GM21423 (cell line): ENCODE results near the gene MANBA.

Experiments used
- ATAC-seq: cut with Tn5 transposase; IDR thresholded peaks from one replicate; pipeline ENCODE4 v1.9.1; 2021; ENCODE audit warnings: mild to moderate bottlenecking, moderate library complexity; ENCODE audit not compliant: unreplicated experiment

MANBA gene

GRCh38 chr4:102683881-102684609, 76.7 kb downstream of the MANBA start:
- no peak for ATAC-seq

- no peak for ATAC-seq
Observed at GRCh38 chr4:102678695-102679335, 82.0 kb downstream of the MANBA start.

DNA sequence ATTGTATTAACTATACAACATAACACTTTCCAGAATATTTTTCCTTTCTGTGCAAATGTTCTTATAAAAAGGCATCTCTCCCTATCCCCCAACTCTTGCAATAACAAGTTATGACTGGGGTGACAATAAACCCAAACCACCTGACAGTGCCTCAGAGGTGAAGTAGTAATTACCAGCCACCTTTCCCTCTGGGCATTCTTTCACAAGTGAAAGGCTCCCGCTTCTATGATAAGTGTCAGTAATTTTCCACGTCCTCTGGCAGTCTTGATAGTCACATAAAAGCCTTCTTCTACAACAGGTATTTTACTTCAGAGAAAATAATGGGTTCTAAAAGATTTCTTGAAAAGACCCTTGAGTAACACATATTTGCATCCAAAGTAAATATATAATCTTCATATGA, 82.7 kb downstream of the MANBA start:
- ATAC-seq, result no peak

- ATAC-seq, result no peak
Observed at GRCh38 chr4:102675141-102675540, 85.6 kb downstream of the MANBA start.

- ATAC-seq, result no peak
Observed at GRCh38 chr4:102667001-102667400, 93.8 kb downstream of the MANBA start.

- no peak for ATAC-seq
Observed at GRCh38 chr4:102665527-102665926, 95.2 kb downstream of the MANBA start.

GRCh38 chr4:102663073-102663472, 97.7 kb downstream of the MANBA start:
- no peak for ATAC-seq

DNA sequence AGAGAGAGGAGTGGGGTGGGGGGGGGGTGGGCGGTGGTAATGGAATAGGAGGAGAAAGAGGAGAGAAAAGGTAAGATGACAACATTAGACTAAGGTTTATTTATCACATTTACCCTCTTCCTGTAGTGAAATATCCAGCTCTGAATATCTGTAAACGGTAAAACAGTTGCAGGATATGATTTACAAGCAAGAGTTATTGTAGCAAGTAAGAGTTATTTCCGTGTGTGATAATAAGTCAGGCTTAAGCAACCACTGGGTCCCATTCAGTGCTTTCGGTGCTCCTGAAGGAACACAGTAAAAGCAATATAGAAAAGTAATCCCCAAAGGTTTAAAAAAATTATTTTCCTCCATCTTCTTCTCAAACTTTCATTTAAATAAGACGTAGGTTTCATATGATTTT, 103.6 kb downstream of the MANBA start:
- ATAC-seq, result no peak

DNA sequence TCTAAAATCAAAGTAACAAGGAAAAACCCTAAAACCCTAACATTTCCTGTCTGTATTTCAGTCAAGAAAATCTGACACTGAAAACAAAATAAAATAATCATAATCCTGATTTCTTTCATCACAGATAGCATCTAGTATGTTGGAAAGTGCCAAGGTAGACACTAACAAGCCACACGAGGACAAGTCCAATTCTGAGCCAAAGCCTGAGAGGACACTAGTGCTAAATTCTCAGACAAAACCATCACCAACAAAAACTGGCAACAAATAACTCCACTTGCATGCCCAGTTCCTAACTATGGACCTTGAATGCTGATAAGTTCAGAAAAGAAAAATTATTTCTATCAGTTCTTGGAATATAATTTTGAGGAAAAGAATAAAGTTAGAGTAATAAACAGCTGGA, 113.7 kb downstream of the MANBA start:
- no peak for ATAC-seq

DNA sequence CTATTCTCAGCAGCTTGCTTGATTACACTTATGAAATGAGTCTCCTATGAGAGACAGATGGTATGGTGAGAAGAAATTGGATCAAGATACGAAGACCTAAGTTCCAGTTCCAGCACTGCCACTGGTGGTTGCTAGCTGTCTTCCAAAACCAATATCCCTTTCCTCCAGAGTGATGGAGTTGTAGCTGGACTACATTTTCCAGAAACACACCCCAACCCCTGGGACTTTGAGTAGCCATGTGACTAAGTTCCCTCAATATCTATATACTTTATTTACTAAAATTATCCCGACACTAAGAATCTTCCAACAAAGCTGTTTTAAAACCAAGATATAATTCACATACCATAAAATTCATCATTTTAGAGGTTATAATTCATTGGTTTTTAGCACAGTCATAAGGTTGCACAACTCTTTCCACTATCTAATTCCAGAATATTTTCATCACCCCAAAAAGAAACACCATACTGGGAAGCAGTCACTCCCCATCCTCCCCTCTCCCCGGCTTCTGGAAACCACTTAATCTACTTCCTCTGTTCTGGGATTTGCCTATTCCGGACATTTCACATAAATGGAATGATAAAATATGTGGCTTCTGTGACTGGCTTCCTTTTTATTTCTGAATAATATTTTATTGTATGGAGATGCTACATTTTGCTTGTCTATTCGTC, 118.0 kb downstream of the MANBA start:
- no peak for ATAC-seq

- ATAC-seq, result no peak
Observed at GRCh38 chr4:102641793-102642192, 119.0 kb downstream of the MANBA start.

DNA sequence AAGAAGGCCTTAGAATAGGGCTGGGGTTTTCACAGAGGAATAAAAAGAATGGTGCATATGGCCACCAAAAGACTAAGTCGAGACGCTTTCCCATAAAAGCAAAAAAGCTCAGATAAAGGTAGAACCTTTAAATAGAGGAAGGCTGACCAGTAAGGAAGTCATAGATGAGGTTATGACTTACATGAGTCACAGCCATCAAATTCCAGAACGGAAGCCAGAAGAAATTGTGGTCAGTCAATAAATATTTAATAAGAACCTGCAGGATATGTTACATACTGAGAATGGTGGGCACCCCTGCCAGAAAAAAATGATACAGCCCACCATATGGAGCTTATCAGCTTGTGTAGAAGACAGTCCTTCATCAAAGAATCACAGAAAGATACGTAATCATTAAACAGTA, 120.1 kb downstream of the MANBA start:
- no peak for ATAC-seq

DNA sequence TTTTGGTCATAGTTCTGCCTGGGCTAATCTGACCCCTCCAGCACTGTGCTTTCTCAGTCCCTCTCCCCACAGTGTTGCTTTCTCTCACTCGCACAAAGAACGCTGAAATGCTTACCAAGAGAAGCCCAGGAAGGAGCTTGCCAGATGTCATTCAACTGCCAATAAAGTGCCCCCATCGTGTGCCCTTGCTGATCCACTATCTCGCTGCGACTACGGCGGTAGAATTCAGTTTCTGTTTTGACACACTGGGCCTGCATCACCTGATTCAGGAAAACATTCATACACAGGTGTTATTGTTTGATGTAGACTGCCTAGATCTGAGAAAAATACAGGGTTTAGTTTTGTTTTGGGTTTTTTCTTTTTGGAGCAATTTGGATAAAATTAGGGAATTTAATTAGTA, 121.2 kb downstream of the MANBA start:
- ATAC-seq, result no peak

DNA sequence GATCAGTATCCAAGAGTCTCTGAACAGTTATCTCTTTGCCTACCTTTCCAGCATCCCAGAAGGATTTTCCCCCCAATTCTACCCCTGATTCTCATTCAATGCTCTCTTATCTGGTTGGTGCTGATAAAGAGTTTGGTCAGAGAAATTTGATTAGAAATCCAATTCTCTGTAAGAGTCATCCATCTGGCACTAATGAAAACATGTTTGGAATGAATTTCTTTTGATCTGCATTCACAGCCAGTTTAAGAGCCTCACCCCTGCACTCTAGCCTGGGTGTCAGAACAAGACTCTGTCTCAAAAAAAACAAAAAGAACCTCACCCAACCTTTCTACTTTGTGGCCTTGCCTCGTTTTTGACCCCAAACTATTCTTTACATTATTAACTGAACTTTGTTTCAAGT, 122.1 kb downstream of the MANBA start:
- ATAC-seq, result no peak

DNA sequence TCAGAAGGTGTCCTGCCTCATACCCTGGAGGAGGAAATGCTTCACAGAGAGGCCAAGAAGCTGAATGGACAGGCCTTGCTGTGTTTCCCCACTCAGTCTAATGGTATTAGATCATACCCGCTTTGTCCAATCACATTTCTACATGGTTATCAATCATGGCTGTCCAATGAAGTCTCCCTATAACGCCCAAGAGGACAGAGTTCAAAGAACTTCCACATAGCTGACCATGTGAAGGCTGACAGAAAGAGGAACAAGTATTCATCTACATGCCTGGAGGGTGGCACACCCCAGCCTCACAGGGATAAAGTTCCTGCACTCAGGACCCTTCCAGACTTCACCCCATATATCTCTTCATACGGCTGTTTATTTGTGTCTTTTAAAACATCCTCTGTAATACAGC, 123.4 kb downstream of the MANBA start:
- no peak for ATAC-seq

DNA sequence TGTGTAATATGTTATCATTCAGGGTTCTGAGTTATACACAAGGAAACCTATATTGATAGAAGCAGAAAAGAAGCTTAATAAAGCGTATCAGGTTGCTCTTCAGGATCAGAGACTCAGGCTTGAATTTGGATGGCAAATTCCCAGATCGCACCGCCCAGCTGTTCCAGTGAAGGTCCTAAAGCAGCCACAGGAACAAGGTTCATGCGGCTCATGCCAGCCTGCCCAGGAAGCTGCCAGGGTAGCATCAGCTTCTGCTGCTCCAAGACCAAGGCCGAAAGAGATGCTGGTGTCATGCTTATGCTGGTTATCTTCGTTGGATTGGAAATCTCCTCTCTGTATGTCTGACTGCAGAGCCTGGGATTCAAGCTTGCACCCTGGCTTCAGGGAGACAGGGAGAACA, 127.7 kb downstream of the MANBA start:
- ATAC-seq, result no peak

DNA sequence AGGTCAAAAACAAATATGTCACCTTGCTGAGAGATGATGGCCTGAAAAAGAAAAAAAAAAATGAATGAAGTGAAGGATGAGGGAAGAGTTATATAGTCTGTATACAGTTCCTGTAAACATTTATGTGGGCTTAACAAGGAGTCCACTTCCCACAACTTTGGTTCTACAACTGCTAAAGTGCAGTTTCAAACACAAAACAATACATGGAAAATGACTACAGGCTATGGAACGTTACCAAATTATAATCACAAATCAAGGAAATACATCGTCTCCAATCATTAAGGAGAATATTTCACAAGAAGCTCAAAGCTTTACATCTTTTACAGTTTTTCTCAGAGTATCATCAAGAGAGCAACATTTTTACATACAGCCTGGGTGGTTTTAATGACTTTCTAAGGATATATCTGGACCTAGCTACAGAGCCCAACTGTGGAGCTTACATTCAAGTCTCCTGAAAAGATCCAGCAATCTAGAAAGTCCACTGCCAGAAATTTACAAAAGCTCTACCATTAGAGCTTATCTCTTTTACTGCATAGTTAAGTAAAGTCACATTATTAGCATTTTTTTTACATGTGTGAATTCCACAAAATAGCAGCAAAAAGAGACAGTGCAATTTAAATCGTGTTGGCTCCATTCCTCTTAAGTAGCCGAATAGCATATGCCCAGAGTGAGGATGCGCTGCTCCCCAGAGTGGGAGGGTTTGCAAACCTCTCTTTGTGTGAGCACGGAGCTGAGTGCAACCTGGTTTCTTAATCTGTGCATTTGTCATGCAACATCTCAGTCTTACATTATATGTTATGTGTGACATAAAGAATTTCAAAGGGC, 128.3 kb downstream of the MANBA start:
- ATAC-seq, result no peak

- no peak for ATAC-seq
Observed at GRCh38 chr4:102631616-102632015, 129.2 kb downstream of the MANBA start.

DNA sequence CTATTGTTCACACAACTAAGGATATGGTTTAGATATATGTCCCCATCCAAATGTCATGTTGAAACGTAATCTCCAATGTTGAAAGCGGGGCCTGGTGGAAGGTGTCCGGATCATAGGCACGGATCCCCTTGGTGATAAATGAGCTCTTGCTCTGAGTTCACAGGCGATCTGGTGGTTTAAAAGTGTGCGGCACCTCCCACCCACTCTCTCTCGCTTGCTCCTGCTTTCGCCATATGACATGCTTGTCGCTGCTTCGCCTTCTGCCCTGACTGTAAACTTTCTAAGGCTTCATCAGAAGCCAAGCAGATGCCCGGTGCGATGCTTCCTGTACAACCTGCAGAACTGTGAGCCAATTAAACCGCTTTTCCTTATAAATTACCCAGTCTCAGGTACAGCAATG, 131.1 kb downstream of the MANBA start:
- no peak for ATAC-seq

GRCh38 chr4:102627831-102628523, 132.8 kb downstream of the MANBA start:
- ATAC-seq, result no peak
